AG08396 (cell line): ENCODE results near the gene FGD6.
"Not testable (repeated sequence)": the region's sequence is repeated elsewhere in the genome, so short reads cannot be mapped to it uniquely, and the experiment has no call there.

Experiments
- DNase-seq: peaks from one replicate; pipeline ENCODE4 v3.0.0; 2012; ENCODE audit warnings: low spot score, mixed read lengths

The FGD6 gene

GRCh38 chr12:95217377-95218149 is at the start of gene FGD6, which contains the start of gene VEZT:
TSS of gene FGD6 (minus strand) at chr12:95217467. CDS start at chr12:95217240, 227 bp downstream.
TSS of gene VEZT (plus strand) at chr12:95217807. CDS start at chr12:95217851, 44 bp downstream.
- DNase-seq = peak; percentile 96

- DNase-seq = no peak
Measured at GRCh38 chr12:95266254-95266653, 49.0 kb upstream of the FGD6 start.

GRCh38 chr12:95265765-95266164 is 48.5 kb upstream of the FGD6 start:
- DNase-seq = no peak

GRCh38 chr12:95262808-95263207 is 45.5 kb upstream of the FGD6 start:
- no peak for DNase-seq

GRCh38 chr12:95261109-95261508 is 43.8 kb upstream of the FGD6 start:
- DNase-seq = no peak

- DNase-seq = no peak
Measured at GRCh38 chr12:95259368-95259767, 42.1 kb upstream of the FGD6 start.

GRCh38 chr12:95258803-95259202 is 41.5 kb upstream of the FGD6 start:
- DNase-seq = no peak

GRCh38 chr12:95258151-95258550 is 40.9 kb upstream of the FGD6 start:
- peak; percentile 11 for DNase-seq

- peak; percentile 11 for DNase-seq
Measured at GRCh38 chr12:95257541-95257940, 40.3 kb upstream of the FGD6 start.

- no peak for DNase-seq
Measured at GRCh38 chr12:95253386-95253785, 36.1 kb upstream of the FGD6 start.

GRCh38 chr12:95248604-95249360 is 31.5 kb upstream of the FGD6 start:
- DNase-seq = no peak

- DNase-seq = no peak
Measured at GRCh38 chr12:95248095-95248494, 30.8 kb upstream of the FGD6 start.

GRCh38 chr12:95244350-95244749 is 27.1 kb upstream of the FGD6 start:
- no peak for DNase-seq

GRCh38 chr12:95243497-95244183 is 26.4 kb upstream of the FGD6 start:
- no peak for DNase-seq

- no peak for DNase-seq
Measured at GRCh38 chr12:95241761-95242506, 24.7 kb upstream of the FGD6 start.

GRCh38 chr12:95241138-95241537 is 23.9 kb upstream of the FGD6 start:
- not testable (repeated sequence) for DNase-seq

- DNase-seq = no peak
Measured at GRCh38 chr12:95240556-95240955, 23.3 kb upstream of the FGD6 start.

GRCh38 chr12:95239835-95240234 is 22.6 kb upstream of the FGD6 start:
- not testable (repeated sequence) for DNase-seq

- no peak for DNase-seq
Measured at GRCh38 chr12:95239216-95239615, 21.9 kb upstream of the FGD6 start.

- no peak for DNase-seq
Measured at GRCh38 chr12:95238150-95238549, 20.9 kb upstream of the FGD6 start.

GRCh38 chr12:95237315-95237714 is 20.0 kb upstream of the FGD6 start:
- DNase-seq = no peak

GRCh38 chr12:95235621-95236020 is 18.4 kb upstream of the FGD6 start:
- DNase-seq = not testable (repeated sequence)
